Activated CD4-positive, alpha-beta memory T cell treated with anti-CD3 and anti-CD28 coated beads for 36 hours (primary cell): ENCODE data around the gene B3GALT2. TPM values are rescaled to one million over a fixed set of nuclear protein-coding genes. Genes with fewer than 3 reads are reported as not detected.
A peak's percentile ranks its signal among the peaks of the same experiment; 100 is the strongest.

Source experiments
- CTCF ChIA-PET: fragments of 350-600 bp; sonication (Branson Sonifier 250); formaldehyde crosslinking; loops from one replicate; lab custom pipeline; 2021; ENCODE audit warnings: antibody characterized with exemption, inconsistent platforms; lab: Charles Lee
- POLR2A ChIA-PET: fragments of 350-600 bp; sonication (Branson Sonifier 250); formaldehyde crosslinking; loops from one replicate; lab custom pipeline; 2021; ENCODE audit warnings: antibody characterized with exemption; lab: Charles Lee
- DNase-seq: peaks from one replicate; pipeline ENCODE4 v3.0.0-alpha.2; 2020
- H3K27ac Mint-ChIP-seq: one replicate; pipeline ENCODE4 v1.8.0; 2021; ENCODE audit warnings: mixed read lengths
- H3K27me3 Mint-ChIP-seq: one replicate; pipeline ENCODE4 v1.8.0; 2021; ENCODE audit warnings: mixed read lengths
- H3K36me3 Mint-ChIP-seq: one replicate; pipeline ENCODE4 v1.8.0; 2021; ENCODE audit warnings: mixed read lengths
- H3K4me1 Mint-ChIP-seq: one replicate; pipeline ENCODE4 v1.8.0; 2021; ENCODE audit warnings: low read depth, mixed read lengths
- H3K4me3 Mint-ChIP-seq: one replicate; pipeline ENCODE4 v1.8.0; 2021; ENCODE audit warnings: mild to moderate bottlenecking, mixed read lengths
- H3K9me3 Mint-ChIP-seq: one replicate; pipeline ENCODE4 v1.8.0; 2021; ENCODE audit warnings: mixed read lengths
- intact Hi-C: fragments of 100-400 bp; cut with micrococcal nuclease; formaldehyde crosslinking; loops from one replicate; pipeline ENCODE4 v1.15.1; 2023
- total RNA-seq, 2 experiments: library from RNA; stranded (reverse); gene quantifications; one replicate each; pipeline ENCODE4 v1.2.3, GENCODE V29; 2021

The B3GALT2 gene
- total RNA-seq, 2 experiments from 2014 or later, result 0.07 to 0.14 TPM

DNA sequence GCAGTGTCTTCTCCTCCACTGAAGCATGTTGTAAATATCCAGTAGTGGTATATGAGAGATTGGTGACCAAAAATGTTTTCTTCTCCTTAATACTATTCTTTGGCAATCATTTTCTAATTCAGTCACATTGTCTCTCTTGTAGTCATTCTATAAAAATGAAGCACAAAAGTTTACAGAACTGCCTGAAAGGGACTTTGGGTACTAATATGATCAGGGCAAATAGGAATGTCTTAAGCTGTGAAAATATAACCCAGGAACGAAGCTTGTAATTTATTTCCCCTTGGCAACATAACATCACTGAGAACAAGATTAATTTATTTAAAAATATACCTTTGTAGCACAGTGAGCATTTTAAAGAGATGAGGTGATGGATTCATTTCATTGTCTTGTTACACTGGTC, 4.9 kb downstream of the B3GALT2 start:
- H3K4me3 Mint-ChIP-seq, result no peak overlapping the region
- intact Hi-C loops, result loop anchor here (5.0 to 10.0 kb wide), 2 partner anchors 231 to 273 kb away; no protein-coding TSS in a partner anchor
- H3K27me3 Mint-ChIP-seq, result no peaks in the 10 kb centered on the region
- H3K27ac Mint-ChIP-seq, result no peak overlapping the region
- DNase-seq, result no peak
- H3K4me1 Mint-ChIP-seq, result peaks cover 36% of the 10 kb centered on the region
- ChIA-PET POLR2A (no interaction called here), CTCF (interaction anchor here (0.5 to 1.3 kb wide), 5 partner anchors 9 to 1526 kb away, joined by 3 to 4 read pairs (median 3); no protein-coding TSS in a partner anchor)
- peaks cover 6% of the 10 kb centered on the region for H3K36me3 Mint-ChIP-seq
- peaks cover 2% of the 10 kb centered on the region for H3K9me3 Mint-ChIP-seq

- Mint-ChIP-seq H3K9me3 (peaks cover 2% of the 10 kb centered on the region), H3K4me1 (peaks cover 15% of the 10 kb centered on the region), H3K36me3 (peaks cover 6% of the 10 kb centered on the region), H3K27ac (no peak overlapping the region), H3K27me3 (no peaks in the 10 kb centered on the region), H3K4me3 (no peak overlapping the region)
- CTCF ChIA-PET, result no interaction called here
- intact Hi-C loops, result no loop called here
- DNase-seq, result no peak
- POLR2A ChIA-PET, result no interaction called here
These were observed 7.3 kb downstream of the B3GALT2 start for GRCh38 chr1:193179094-193179493.

GRCh38 chr1:193176788-193177187, 9.6 kb downstream of the B3GALT2 start:
- Mint-ChIP-seq H3K4me3 (no peak overlapping the region), H3K27me3 (no peaks in the 10 kb centered on the region), H3K9me3 (peaks cover 2% of the 10 kb centered on the region), H3K4me1 (peaks cover 13% of the 10 kb centered on the region), H3K27ac (no peak overlapping the region), H3K36me3 (peaks cover 10% of the 10 kb centered on the region)
- intact Hi-C loops, result no loop called here
- DNase-seq, result no peak
- CTCF ChIA-PET, result no interaction called here
- POLR2A ChIA-PET, result no interaction called here

GRCh38 chr1:193176113-193176512, 10.3 kb downstream of the B3GALT2 start:
- POLR2A ChIA-PET, result no interaction called here
- no peak overlapping the region for H3K4me3 Mint-ChIP-seq
- no peak for DNase-seq
- CTCF ChIA-PET, result no interaction called here
- H3K4me1 Mint-ChIP-seq, result peaks cover 9% of the 10 kb centered on the region
- peak overlapping the region; percentile 4 for H3K27ac Mint-ChIP-seq
- H3K9me3 Mint-ChIP-seq, result peaks cover 2% of the 10 kb centered on the region
- H3K27me3 Mint-ChIP-seq, result no peaks in the 10 kb centered on the region
- intact Hi-C loops, result no loop called here
- H3K36me3 Mint-ChIP-seq, result peaks cover 10% of the 10 kb centered on the region

DNA sequence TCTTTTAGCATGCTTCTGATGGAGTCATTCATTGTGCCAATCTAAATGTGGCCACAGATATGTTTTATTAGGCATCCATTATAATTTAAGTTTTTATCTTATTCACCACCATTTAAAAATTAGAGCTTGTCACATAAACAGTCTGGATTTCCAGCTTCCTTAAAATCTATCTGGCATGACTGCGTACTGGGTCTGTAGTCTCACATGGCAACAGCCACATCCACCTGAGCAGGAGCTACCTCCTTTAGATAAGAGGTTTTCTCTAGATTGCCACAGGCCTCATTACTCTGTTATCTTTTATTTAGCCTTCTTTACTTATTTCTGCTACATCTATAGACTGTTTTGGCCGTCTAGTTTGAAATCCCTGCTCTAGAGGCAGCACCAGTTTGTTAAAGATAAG, 29.1 kb downstream of the B3GALT2 start:
- H3K9me3 Mint-ChIP-seq, result no peaks in the 10 kb centered on the region
- POLR2A ChIA-PET, result no interaction called here
- H3K36me3 Mint-ChIP-seq, result peaks cover 17% of the 10 kb centered on the region
- H3K4me1 Mint-ChIP-seq, result peaks cover 30% of the 10 kb centered on the region
- no peak overlapping the region for H3K4me3 Mint-ChIP-seq
- DNase-seq, result no peak
- H3K27me3 Mint-ChIP-seq, result no peaks in the 10 kb centered on the region
- no peak overlapping the region for H3K27ac Mint-ChIP-seq
- CTCF ChIA-PET, result no interaction called here
- intact Hi-C loops, result no loop called here

GRCh38 chr1:193156822-193157142, 29.6 kb downstream of the B3GALT2 start:
- H3K36me3 Mint-ChIP-seq, result peaks cover 17% of the 10 kb centered on the region
- intact Hi-C loops, result no loop called here
- CTCF ChIA-PET, result no interaction called here
- peaks cover 30% of the 10 kb centered on the region for H3K4me1 Mint-ChIP-seq
- H3K27ac Mint-ChIP-seq, result no peak overlapping the region
- no peak overlapping the region for H3K4me3 Mint-ChIP-seq
- no peak for DNase-seq
- POLR2A ChIA-PET, result no interaction called here
- H3K27me3 Mint-ChIP-seq, result no peaks in the 10 kb centered on the region
- H3K9me3 Mint-ChIP-seq, result no peaks in the 10 kb centered on the region

- Mint-ChIP-seq H3K27me3 (no peaks in the 10 kb centered on the region), H3K4me1 (peaks cover 30% of the 10 kb centered on the region), H3K4me3 (no peak overlapping the region), H3K36me3 (peaks cover 17% of the 10 kb centered on the region), H3K27ac (no peak overlapping the region), H3K9me3 (no peaks in the 10 kb centered on the region)
- CTCF ChIA-PET, result interaction anchor here (1.2 kb wide), 1 partner anchor 682 kb away, joined by 4 read pairs; no protein-coding TSS in a partner anchor
- POLR2A ChIA-PET, result no interaction called here
- no peak for DNase-seq
- intact Hi-C loops, result no loop called here
These were observed 30.1 kb downstream of the B3GALT2 start for GRCh38 chr1:193156117-193156821.

DNA sequence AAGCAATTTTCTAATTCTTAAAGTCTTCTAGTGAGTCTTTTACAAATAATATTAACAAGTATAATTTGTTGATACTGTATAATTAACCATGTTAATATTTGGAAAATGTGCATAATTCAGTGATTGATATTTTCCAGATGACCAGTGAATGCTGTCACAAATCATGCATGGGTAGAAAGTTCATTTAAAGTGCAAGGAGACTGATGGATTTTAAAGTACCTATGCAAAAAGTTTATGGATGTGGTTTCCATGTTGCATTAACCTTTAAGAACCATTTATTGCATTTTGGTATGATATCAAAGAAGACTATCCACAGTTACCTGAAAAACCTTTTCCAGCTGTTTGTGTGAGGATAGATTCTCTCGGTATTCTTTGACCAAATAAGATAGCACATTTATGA, 41.4 kb downstream of the B3GALT2 start:
- POLR2A ChIA-PET, result no interaction called here
- no peaks in the 10 kb centered on the region for H3K27me3 Mint-ChIP-seq

GRCh38 chr1:193144361-193144938, 42.0 kb downstream of the B3GALT2 start:
- Mint-ChIP-seq H3K9me3 (no peaks in the 10 kb centered on the region), H3K4me1 (peaks cover 22% of the 10 kb centered on the region), H3K27me3 (no peaks in the 10 kb centered on the region), H3K27ac (no peak overlapping the region), H3K4me3 (no peak overlapping the region), H3K36me3 (peaks cover 28% of the 10 kb centered on the region)
- DNase-seq, result no peak
- intact Hi-C loops, result no loop called here
- ChIA-PET POLR2A (no interaction called here), CTCF (no interaction called here)

More for the DNA sequence above, 41.4 kb downstream of the B3GALT2 start:
- CTCF ChIA-PET, result no interaction called here
- intact Hi-C loops, result no loop called here
- Mint-ChIP-seq H3K36me3 (peaks cover 25% of the 10 kb centered on the region), H3K4me1 (peaks cover 19% of the 10 kb centered on the region), H3K4me3 (no peak overlapping the region), H3K9me3 (no peaks in the 10 kb centered on the region), H3K27ac (no peak overlapping the region)
- DNase-seq, result no peak

GRCh38 chr1:193143285-193143684, 43.1 kb downstream of the B3GALT2 start:
- POLR2A ChIA-PET, result no interaction called here
- Mint-ChIP-seq H3K36me3 (peaks cover 32% of the 10 kb centered on the region), H3K4me1 (peaks cover 23% of the 10 kb centered on the region), H3K9me3 (no peaks in the 10 kb centered on the region), H3K4me3 (no peak overlapping the region), H3K27me3 (no peaks in the 10 kb centered on the region), H3K27ac (no peak overlapping the region)
- intact Hi-C loops, result no loop called here
- CTCF ChIA-PET, result interaction anchor here (1.2 kb wide), 1 partner anchor 38 kb away, joined by 4 read pairs; no protein-coding TSS in a partner anchor
- DNase-seq, result no peak

- no peak overlapping the region for H3K4me3 Mint-ChIP-seq
- CTCF ChIA-PET, result interaction anchor here (0.7 to 1.3 kb wide), 5 partner anchors 12 to 1318 kb away, joined by 3 to 4 read pairs (median 3); partner anchors contain the start of gene B3GALT2
- no peak overlapping the region for H3K27ac Mint-ChIP-seq
- H3K36me3 Mint-ChIP-seq, result peaks cover 34% of the 10 kb centered on the region
- intact Hi-C loops, result no loop called here
- peaks cover 23% of the 10 kb centered on the region for H3K4me1 Mint-ChIP-seq
- H3K9me3 Mint-ChIP-seq, result no peaks in the 10 kb centered on the region
- H3K27me3 Mint-ChIP-seq, result no peaks in the 10 kb centered on the region
- DNase-seq, result no peak
- POLR2A ChIA-PET, result no interaction called here
These were observed 44.0 kb downstream of the B3GALT2 start for GRCh38 chr1:193142409-193142808.

DNA sequence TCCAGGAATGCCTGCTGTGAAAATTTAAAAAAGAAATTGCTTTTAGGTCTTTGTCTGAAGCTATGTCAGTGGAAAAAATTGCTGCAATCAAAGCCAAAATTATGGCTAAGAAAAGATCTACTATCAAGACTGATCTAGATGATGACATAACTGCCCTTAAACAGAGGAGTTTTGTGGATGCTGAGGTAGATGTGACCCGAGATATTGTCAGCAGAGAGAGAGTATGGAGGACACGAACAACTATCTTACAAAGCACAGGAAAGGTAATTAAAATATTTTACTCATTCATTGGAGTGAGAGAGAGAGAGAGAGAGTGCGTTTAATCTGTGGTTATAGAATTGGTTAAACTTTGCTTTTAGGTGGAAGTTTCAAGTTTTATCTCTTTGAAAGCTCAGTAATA, 44.6 kb downstream of the B3GALT2 start:
- ChIA-PET POLR2A (no interaction called here), CTCF (interaction anchor here (0.7 to 1.3 kb wide), 4 partner anchors 12 to 1318 kb away, joined by 3 read pairs; partner anchors contain the start of gene B3GALT2)
- peaks cover 34% of the 10 kb centered on the region for H3K36me3 Mint-ChIP-seq
- DNase-seq, result no peak
- peak overlapping the region; percentile 35 for H3K27ac Mint-ChIP-seq
- intact Hi-C loops, result no loop called here
- H3K27me3 Mint-ChIP-seq, result no peaks in the 10 kb centered on the region
- H3K4me1 Mint-ChIP-seq, result peaks cover 23% of the 10 kb centered on the region
- no peak overlapping the region for H3K4me3 Mint-ChIP-seq
- H3K9me3 Mint-ChIP-seq, result no peaks in the 10 kb centered on the region
